22Rv1 (cell line): ENCODE data around the gene RPL10A.

ENCODE experiments used
- H3K27ac ChIP-seq: fragments of 450-650 bp; 2 replicates; pipeline ENCODE4 v1.5.1; 2017
- CTCF ChIP-seq: fragments of 450-650 bp; IDR thresholded peaks from 2 replicates; pipeline ENCODE4 v1.5.1; 2017; ENCODE audit warnings: mild to moderate bottlenecking
- ZFX ChIP-seq: fragments of 450-650 bp; IDR thresholded peaks from 2 replicates; pipeline ENCODE4 v1.6.1; 2017; ENCODE audit warnings: antibody characterized with exemption, borderline replicate concordance

The RPL10A gene

GRCh38 chr6:35449287-35449881, 18.8 kb upstream of the RPL10A start:
- no peak overlapping the region for H3K27ac ChIP-seq
- TF ChIP-seq CTCF (peak; percentile 82), ZFX (no peak)

GRCh38 chr6:35451354-35452182, 16.6 kb upstream of the RPL10A start:
- H3K27ac ChIP-seq: no peak overlapping the region
- no peak for TF ChIP-seq ZFX
- no peak for TF ChIP-seq CTCF

GRCh38 chr6:35452183-35453090, 15.8 kb upstream of the RPL10A start, which contains the start of gene FANCE:
FANCE (plus strand) TSS chr6:35452338; CDS start chr6:35452546, 208 bp downstream.
- TF ChIP-seq CTCF (no peak), ZFX (no peak)
- peak within 1 kb of the TSS; percentile 59 for H3K27ac ChIP-seq

- TF ChIP-seq CTCF (no peak), ZFX (no peak)
- peak overlapping the region; percentile 59; the same call in 1 of the 2 replicates for H3K27ac ChIP-seq
These were observed 15.0 kb upstream of the RPL10A start for GRCh38 chr6:35453236-35453635.

- TF ChIP-seq CTCF: no peak
- no peak for TF ChIP-seq ZFX
- H3K27ac ChIP-seq: no peak overlapping the region
These were observed 13.7 kb upstream of the RPL10A start for GRCh38 chr6:35454391-35455110.

- TF ChIP-seq CTCF (no peak), ZFX (no peak)
- H3K27ac ChIP-seq: no peak overlapping the region
These were observed 10.3 kb upstream of the RPL10A start for GRCh38 chr6:35457907-35458306.
